CD4-positive, alpha-beta T cell (primary cell): ENCODE measurements around the gene HNF1A. TPM values are rescaled to one million over a fixed set of nuclear protein-coding genes. Genes with fewer than 3 reads are reported as not detected.

ENCODE experiments used
- ATAC-seq: fragments of 200-7000 bp; cut with Tn5 transposase; one replicate; pipeline ENCODE4 v1.10.0; 2022; ENCODE audit warnings: mild to moderate bottlenecking; ENCODE audit not compliant: poor library complexity
- CTCF ChIA-PET: fragments of 350-600 bp; sonication (Branson Sonifier 250); formaldehyde crosslinking; loops from one replicate; lab custom pipeline; 2021; ENCODE audit warnings: antibody characterized with exemption, inconsistent platforms; lab: Charles Lee
- POLR2A ChIA-PET: fragments of 350-600 bp; sonication (Branson Sonifier 250); formaldehyde crosslinking; loops from one replicate; lab custom pipeline; 2021; ENCODE audit warnings: antibody characterized with exemption, inconsistent platforms; lab: Charles Lee
- DNase-seq, 14 experiments: peaks; one replicate each; pipeline ENCODE4 v3.0.0-alpha.2; 2013 to 2020; ENCODE audit warnings: mixed read lengths in 2 of 14
- H3K27ac ChIP-seq, 2 donors: one replicate each; pipeline versions ENCODE4 v1.5.1 to v1.7.0; 2013; ENCODE audit warnings: low read length in 2 of 2, low read depth in 1 of 2, mild to moderate bottlenecking in 1 of 2
- H3K27me3 ChIP-seq, 2 experiments: 1 replicate in 1 of 2; 2 replicates in 1 of 2; pipeline versions ENCODE4 v1.6.1 to v1.7.0; 2013; ENCODE audit warnings: low read length in 2 of 2, control low read depth in 1 of 2, mild to moderate bottlenecking in 1 of 2, moderate library complexity in 1 of 2; ENCODE audit not compliant: insufficient read depth in 2 of 2, control insufficient read depth in 1 of 2
- H3K36me3 ChIP-seq: one replicate; pipeline ENCODE4 v1.6.1; 2013; ENCODE audit warnings: low read length, control low read depth; ENCODE audit not compliant: insufficient read depth
- H3K4me1 ChIP-seq: one replicate; pipeline ENCODE4 v1.6.1; 2013; ENCODE audit warnings: low read length, control low read depth; ENCODE audit not compliant: insufficient read depth
- H3K4me3 ChIP-seq: one replicate; pipeline ENCODE4 v1.5.1; 2013; ENCODE audit warnings: mild to moderate bottlenecking, low read length, moderate library complexity
- H3K9me3 ChIP-seq, 2 experiments: 1 replicate in 1 of 2; 2 replicates in 1 of 2; pipeline versions ENCODE4 v1.6.1 to v1.7.0; 2013; ENCODE audit warnings: low read length in 2 of 2, mild to moderate bottlenecking in 2 of 2, control low read depth in 1 of 2, moderate library complexity in 1 of 2; ENCODE audit not compliant: control insufficient read depth in 1 of 2, insufficient read depth in 1 of 2
- H3K27ac Mint-ChIP-seq: one replicate; pipeline ENCODE4 v1.8.0; 2020; ENCODE audit warnings: mixed read lengths
- H3K27me3 Mint-ChIP-seq: one replicate; pipeline ENCODE4 v1.8.0; 2021; ENCODE audit warnings: mixed read lengths
- H3K36me3 Mint-ChIP-seq: one replicate; pipeline ENCODE4 v1.8.0; 2021; ENCODE audit warnings: low read depth, mixed read lengths
- H3K4me1 Mint-ChIP-seq: one replicate; pipeline ENCODE4 v1.8.0; 2021; ENCODE audit warnings: low read depth, mixed read lengths
- H3K4me3 Mint-ChIP-seq: one replicate; pipeline ENCODE4 v1.8.0; 2020; ENCODE audit warnings: mild to moderate bottlenecking, mixed read lengths
- H3K9me3 Mint-ChIP-seq: one replicate; pipeline ENCODE4 v1.8.0; 2020; ENCODE audit warnings: mixed read lengths
- intact Hi-C, 2 experiments: fragments of 100-400 bp; cut with DNase I in 1 of 2; cut with micrococcal nuclease in 1 of 2; formaldehyde crosslinking; loops; one replicate each; pipeline versions ENCODE4 v1.15.1 to v1.9.0; 2023 to 2025; cut with DNase I, micrococcal nuclease
- total RNA-seq, 174 experiments: library from RNA in 2 of 174; stranded (reverse) in 2 of 174; gene quantifications; one replicate each; pipeline ENCODE4 v1.2.3 and lab custom pipeline; 2021 to 2026
- TF ChIP-seq, protein P1 (sequence below): fragments of 200-600 bp; IDR thresholded peaks from one replicate; pipeline ENCODE4 v1.8.0; 2022; ENCODE audit warnings: antibody characterized with exemption, mild to moderate bottlenecking

Gene HNF1A
- total RNA-seq, 2 experiments from 2014 or later, result not detected

DNA sequence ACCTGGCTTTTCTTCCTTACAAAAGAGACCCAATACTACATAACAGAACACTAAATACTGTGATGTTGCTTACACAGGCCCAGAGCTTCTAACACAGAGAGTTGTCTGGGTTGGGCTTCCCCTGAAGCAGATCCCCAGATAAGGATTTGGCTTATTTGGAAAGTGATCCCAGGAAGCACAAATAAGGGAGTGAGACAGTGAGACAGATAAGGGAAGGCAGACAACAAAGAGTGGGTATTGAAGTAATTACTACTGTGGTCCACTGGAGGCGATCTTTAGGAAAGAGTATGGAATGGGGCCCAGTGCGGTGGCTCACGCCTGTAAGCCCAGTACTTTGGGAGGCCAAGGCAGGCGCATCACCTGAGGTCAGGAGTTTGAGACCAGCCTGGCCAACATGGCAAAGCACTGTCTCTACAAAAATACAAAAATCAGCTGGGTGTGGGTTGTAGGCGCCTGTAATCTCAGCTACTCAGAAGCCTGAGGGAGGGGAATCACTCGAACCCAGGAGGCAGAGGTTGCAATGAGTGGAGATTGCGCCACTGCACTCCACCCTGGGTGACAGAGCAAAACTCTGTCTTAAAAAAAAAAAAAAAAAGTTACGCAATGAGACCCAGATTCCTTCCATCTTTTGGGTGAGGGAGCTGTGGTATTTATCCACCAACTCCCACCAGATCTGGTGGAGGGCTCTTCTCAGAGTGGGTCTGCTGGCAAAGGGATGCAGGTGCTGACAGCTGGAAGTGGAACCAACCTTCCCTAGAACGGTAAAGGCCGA lies 48.1 kb downstream of the HNF1A start:
- no peak overlapping the region for H3K27ac ChIP-seq
- intact Hi-C loops, result no loop called here
- H3K9me3 ChIP-seq, result no peaks in the 10 kb centered on the region
- POLR2A ChIA-PET, result no interaction called here
- DNase-seq (no peak), ATAC-seq (no peak)
- TF ChIP-seq, protein P1, sequence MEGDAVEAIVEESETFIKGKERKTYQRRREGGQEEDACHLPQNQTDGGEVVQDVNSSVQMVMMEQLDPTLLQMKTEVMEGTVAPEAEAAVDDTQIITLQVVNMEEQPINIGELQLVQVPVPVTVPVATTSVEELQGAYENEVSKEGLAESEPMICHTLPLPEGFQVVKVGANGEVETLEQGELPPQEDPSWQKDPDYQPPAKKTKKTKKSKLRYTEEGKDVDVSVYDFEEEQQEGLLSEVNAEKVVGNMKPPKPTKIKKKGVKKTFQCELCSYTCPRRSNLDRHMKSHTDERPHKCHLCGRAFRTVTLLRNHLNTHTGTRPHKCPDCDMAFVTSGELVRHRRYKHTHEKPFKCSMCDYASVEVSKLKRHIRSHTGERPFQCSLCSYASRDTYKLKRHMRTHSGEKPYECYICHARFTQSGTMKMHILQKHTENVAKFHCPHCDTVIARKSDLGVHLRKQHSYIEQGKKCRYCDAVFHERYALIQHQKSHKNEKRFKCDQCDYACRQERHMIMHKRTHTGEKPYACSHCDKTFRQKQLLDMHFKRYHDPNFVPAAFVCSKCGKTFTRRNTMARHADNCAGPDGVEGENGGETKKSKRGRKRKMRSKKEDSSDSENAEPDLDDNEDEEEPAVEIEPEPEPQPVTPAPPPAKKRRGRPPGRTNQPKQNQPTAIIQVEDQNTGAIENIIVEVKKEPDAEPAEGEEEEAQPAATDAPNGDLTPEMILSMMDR, result no peak
- no peak overlapping the region for H3K4me3 Mint-ChIP-seq
- peaks cover 58% of the 10 kb centered on the region for H3K36me3 Mint-ChIP-seq
- H3K27ac Mint-ChIP-seq, result no peak overlapping the region
- H3K4me1 Mint-ChIP-seq, result no peaks in the 10 kb centered on the region
- H3K4me3 ChIP-seq, result no peak overlapping the region
- no peaks in the 10 kb centered on the region for H3K27me3 ChIP-seq
- CTCF ChIA-PET, result no interaction called here
- no peaks in the 10 kb centered on the region for H3K4me1 ChIP-seq
- no peaks in the 10 kb centered on the region for H3K27me3 Mint-ChIP-seq
- H3K9me3 Mint-ChIP-seq, result no peaks in the 10 kb centered on the region
- peaks cover 43% of the 10 kb centered on the region for H3K36me3 ChIP-seq

DNA sequence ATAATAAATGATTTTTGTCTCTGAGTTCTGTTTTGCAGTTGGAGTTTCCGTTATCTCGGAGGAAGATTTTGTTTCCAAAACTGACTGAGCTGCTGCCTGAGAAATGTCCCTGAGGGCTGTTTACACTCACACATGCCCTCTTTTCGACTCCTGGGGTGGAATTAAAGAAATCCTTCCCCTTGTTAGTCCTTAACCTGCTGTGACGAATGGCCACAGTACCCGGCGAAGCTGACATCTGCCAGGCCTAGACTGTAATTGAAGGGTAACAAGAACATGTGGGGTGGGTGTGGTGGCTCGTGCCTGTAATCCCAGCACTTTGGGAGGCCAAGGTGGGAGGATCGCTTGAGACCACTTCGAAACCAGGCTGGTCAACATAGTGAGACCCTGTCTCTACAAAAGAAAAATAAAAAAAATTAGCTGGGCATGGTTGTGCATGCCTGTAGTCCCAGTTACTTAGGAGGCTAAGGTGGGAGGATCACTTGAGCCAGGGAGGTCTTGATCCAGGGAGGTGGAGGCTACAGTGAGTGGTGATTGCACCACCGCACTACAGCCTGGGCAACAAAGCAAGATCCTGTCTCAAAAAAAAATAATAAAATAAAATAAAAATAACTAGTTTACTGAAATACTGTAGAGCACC lies 52.4 kb downstream of the HNF1A start:
- TF ChIP-seq, protein P1, result no peak
- no peak overlapping the region for H3K4me3 ChIP-seq
- POLR2A ChIA-PET, result no interaction called here
- Mint-ChIP-seq H3K4me3 (no peak overlapping the region), H3K27me3 (no peaks in the 10 kb centered on the region), H3K9me3 (no peaks in the 10 kb centered on the region), H3K27ac (no peak overlapping the region), H3K4me1 (peaks cover 26% of the 10 kb centered on the region), H3K36me3 (peaks cover 66% of the 10 kb centered on the region)
- no peak for DNase-seq
- peaks cover 34% of the 10 kb centered on the region for H3K4me1 ChIP-seq
- no peak overlapping the region for H3K27ac ChIP-seq
- no peaks in the 10 kb centered on the region for H3K9me3 ChIP-seq
- intact Hi-C loops, result no loop called here
- ATAC-seq, result no peak
- no peaks in the 10 kb centered on the region for H3K27me3 ChIP-seq
- H3K36me3 ChIP-seq, result peaks cover 44% of the 10 kb centered on the region
- CTCF ChIA-PET, result no interaction called here

DNA sequence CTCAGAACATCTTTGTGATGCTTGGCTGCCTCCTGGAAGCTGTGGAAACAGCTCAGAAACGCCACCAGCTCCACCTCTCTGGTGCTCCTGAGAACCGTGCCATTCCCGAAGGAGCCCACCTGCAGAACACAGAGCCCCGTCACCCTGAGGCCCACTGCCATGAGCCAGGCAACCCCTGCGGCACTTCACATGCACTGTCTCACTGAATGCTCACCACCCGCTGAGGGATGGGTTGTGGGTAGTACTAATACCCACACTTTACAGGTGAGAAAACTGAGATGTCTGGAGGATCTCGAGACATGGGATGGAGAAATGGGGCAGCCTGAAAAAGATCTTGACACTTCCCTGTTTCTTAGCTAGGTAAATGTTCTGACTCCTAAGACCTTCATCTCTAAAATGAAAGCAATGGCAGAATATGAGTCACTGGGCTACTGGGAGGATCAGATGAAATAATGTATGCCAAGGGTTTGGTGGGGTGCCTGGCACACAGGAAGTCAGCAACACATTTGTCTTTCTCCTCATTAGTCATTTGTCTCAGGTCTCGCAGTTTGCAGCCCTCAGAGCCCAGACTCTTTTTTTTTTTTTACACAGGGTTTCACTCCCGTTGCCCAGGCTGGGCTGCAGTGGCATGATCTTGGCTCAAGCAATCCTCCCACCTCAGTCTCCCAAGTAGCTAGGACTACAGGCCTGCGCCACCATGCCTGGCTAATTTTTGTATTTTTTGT lies 55.4 kb downstream of the HNF1A start:
- Mint-ChIP-seq H3K4me1 (peaks cover 46% of the 10 kb centered on the region), H3K9me3 (no peaks in the 10 kb centered on the region), H3K36me3 (peaks cover 45% of the 10 kb centered on the region), H3K27me3 (no peaks in the 10 kb centered on the region), H3K4me3 (peak overlapping the region; percentile 75), H3K27ac (peak overlapping the region; percentile 89)
- Histone ChIP-seq H3K36me3 (peaks cover 19% of the 10 kb centered on the region), H3K4me3 (peak overlapping the region; percentile 17), H3K27me3 (no peaks in the 10 kb centered on the region), H3K27ac (peak overlapping the region; percentile 42 to 73), H3K9me3 (no peaks in the 10 kb centered on the region), H3K4me1 (peaks cover 63% of the 10 kb centered on the region)
- CTCF ChIA-PET, result interaction anchor here (1.9 to 2.6 kb wide), 2 partner anchors 27 to 62 kb away, joined by 4 to 15 read pairs; no protein-coding TSS in a partner anchor
- DNase-seq (peak in 13 of 14 experiments; percentile 31 to 88 (median 55)), ATAC-seq (peak; percentile 75)
- POLR2A ChIA-PET, result interaction anchor here (0.6 to 1.9 kb wide), 5 partner anchors 9 to 177 kb away, joined by 3 to 9 read pairs (median 3); no protein-coding TSS in a partner anchor
- TF ChIP-seq, protein P1, result no peak
- intact Hi-C loops, result no loop called here
